Mesodermal cell (in vitro differentiated cells): ENCODE data around the gene NCOA3.

Experiments
- H3K27ac ChIP-seq: 2 replicates; pipeline ENCODE4 v1.7.0; 2013; ENCODE audit warnings: mild to moderate bottlenecking, low read depth, low read length, moderate library complexity; ENCODE audit not compliant: severe bottlenecking
- H3K36me3 ChIP-seq: 2 replicates; pipeline ENCODE4 v1.7.1; 2013; ENCODE audit warnings: mild to moderate bottlenecking, low read length, moderate library complexity; ENCODE audit not compliant: control insufficient read depth, insufficient read depth
- H3K4me1 ChIP-seq: one replicate; pipeline ENCODE4 v1.7.1; 2013; ENCODE audit warnings: mild to moderate bottlenecking, low read length; ENCODE audit not compliant: insufficient read depth, control insufficient read depth, poor library complexity, severe bottlenecking
- H3K4me3 ChIP-seq: 2 replicates; pipeline ENCODE4 v1.7.0; 2013; ENCODE audit warnings: low read length, control low read depth, mild to moderate bottlenecking; ENCODE audit not compliant: insufficient read depth, poor library complexity, severe bottlenecking; ENCODE audit errors: extremely low read depth
- H3K9me3 ChIP-seq: 2 replicates; pipeline ENCODE4 v1.7.1; 2013; ENCODE audit warnings: mild to moderate bottlenecking, low read length, moderate library complexity; ENCODE audit not compliant: control insufficient read depth
- WGBS, 2 experiments: methylation state at CpG; one replicate each; pipeline ENCODE4 v1.1.5; 2013; ENCODE audit warnings: missing lambda C conversion rate in 2 of 2; ENCODE audit not compliant: insufficient coverage in 2 of 2; 5-methylcytosine and 5-hydroxymethylcytosine counted together

The NCOA3 gene

GRCh38 chr20:47656318-47656717, 154.6 kb downstream of the NCOA3 start:
- Histone ChIP-seq H3K9me3 (no peaks in the 10 kb centered on the region), H3K36me3 (peaks cover 86% of the 10 kb centered on the region), H3K4me1 (no peaks in the 10 kb centered on the region), H3K4me3 (no peak overlapping the region), H3K27ac (no peak overlapping the region)
- WGBS, 2 experiments = no CpG with 5 or more reads among the region's 2 CpGs

DNA sequence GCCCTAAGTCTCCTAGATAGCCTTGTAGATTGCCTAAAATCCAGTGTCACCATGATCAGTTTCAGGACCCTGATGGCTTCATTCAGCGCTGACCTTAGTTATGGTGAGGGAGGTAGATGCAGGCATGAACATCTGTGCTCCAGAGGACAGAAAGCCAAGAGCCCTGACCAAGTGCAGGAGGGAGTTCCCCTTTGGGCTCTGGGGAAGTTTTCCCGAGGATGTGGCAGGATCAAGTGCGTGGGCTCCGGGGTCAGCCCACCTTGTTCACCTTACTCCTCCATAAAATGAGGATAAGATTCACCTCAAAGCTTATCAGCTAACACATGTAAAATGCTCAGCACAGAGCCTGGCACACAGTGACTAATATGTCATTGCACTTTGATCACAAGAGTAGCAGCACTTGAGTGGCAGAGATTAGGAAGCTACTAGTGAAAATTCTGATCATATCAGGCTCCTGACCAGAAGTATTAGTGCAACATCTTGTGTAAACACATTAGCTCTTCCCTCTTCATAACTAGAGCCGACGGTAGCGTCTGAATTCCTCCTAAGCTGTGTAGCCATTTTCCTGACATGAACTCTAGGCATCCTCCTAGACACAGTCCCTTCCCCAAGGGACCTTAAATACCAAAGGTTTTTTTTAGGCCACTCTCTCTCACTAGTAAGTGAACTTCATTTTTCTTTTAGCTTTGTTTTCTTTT, 158.4 kb downstream of the NCOA3 start:
- peaks cover 1% of the 10 kb centered on the region for H3K4me1 ChIP-seq
- H3K36me3 ChIP-seq = peaks cover 73% of the 10 kb centered on the region
- no peaks in the 10 kb centered on the region for H3K9me3 ChIP-seq
- WGBS, 2 experiments = 94 to 96% methylated on average over 6 to 7 of the region's 7 CpGs
- H3K4me3 ChIP-seq = no peak overlapping the region
- no peak overlapping the region for H3K27ac ChIP-seq

- Histone ChIP-seq H3K36me3 (peaks cover 68% of the 10 kb centered on the region), H3K27ac (no peak overlapping the region), H3K4me3 (no peak overlapping the region), H3K4me1 (peaks cover 6% of the 10 kb centered on the region), H3K9me3 (no peaks in the 10 kb centered on the region)
- WGBS, 2 experiments = 90 to 100% methylated on average over 2 of the region's 2 CpGs
Measured at GRCh38 chr20:47660602-47660905, 158.9 kb downstream of the NCOA3 start.

DNA sequence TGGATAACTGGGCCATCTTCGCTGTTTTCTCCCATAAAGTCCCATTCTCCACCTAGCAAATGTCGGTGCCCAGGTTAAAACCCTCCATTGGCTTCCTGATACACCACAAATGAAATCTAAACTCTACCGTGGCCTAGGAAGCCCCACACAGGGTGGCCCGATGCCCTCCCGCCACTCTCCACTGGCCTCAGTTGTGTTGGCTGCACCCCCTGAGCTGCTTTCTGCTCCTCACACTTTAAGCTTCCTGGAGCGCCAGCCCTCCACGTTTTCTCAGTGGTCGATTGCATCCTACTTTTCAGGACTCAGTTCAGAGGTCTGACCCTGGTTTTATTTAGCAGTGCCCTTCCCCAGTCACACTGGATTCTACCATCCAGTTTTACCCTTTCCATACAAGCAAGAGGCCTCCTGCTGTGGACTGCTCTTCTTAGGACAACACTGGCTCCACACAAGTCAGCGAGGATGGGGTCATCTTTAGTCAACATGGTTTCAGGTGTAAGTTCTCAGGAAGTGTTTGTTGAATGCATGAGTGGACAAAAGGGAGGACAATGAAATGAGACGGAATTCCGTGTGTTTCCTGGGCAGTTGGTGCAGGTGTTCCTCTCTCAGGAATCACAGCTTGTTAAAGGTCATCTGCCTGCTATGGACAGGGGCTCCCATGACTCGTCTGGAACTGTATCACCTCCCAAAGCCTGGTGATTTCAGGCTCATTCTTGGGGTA, 159.5 kb downstream of the NCOA3 start:
- WGBS, 2 experiments = 90 to 96% methylated on average over 11 to 12 of the region's 12 CpGs
- H3K36me3 ChIP-seq = peaks cover 68% of the 10 kb centered on the region
- no peaks in the 10 kb centered on the region for H3K9me3 ChIP-seq
- no peak overlapping the region for H3K27ac ChIP-seq
- no peak overlapping the region for H3K4me3 ChIP-seq
- H3K4me1 ChIP-seq = peaks cover 9% of the 10 kb centered on the region

DNA sequence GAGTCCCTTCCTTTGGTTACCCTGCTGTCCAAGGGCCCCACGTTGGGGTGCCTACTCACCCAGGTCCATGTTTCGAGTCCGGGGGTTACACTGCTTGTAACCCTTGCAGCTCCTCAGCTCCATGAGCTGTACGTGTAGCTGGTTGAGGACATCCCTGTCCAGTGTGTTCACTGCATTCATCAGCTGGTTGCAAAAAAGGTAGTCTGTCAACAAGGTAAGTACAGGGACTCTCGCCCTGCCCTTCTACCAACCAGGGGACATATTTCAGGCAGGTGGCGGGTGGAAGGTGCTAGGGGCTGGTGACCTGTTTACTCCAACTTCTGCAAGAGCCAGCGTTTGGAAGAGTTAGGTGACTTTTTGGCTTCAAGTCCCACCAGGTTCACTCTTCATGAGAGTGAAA, 160.0 kb downstream of the NCOA3 start:
- peaks cover 67% of the 10 kb centered on the region for H3K36me3 ChIP-seq
- H3K4me3 ChIP-seq = no peak overlapping the region
- peaks cover 9% of the 10 kb centered on the region for H3K4me1 ChIP-seq
- H3K27ac ChIP-seq = no peak overlapping the region
- H3K9me3 ChIP-seq = no peaks in the 10 kb centered on the region
- WGBS, 2 experiments = 98 to 100% methylated on average over 7 of the region's 7 CpGs

DNA sequence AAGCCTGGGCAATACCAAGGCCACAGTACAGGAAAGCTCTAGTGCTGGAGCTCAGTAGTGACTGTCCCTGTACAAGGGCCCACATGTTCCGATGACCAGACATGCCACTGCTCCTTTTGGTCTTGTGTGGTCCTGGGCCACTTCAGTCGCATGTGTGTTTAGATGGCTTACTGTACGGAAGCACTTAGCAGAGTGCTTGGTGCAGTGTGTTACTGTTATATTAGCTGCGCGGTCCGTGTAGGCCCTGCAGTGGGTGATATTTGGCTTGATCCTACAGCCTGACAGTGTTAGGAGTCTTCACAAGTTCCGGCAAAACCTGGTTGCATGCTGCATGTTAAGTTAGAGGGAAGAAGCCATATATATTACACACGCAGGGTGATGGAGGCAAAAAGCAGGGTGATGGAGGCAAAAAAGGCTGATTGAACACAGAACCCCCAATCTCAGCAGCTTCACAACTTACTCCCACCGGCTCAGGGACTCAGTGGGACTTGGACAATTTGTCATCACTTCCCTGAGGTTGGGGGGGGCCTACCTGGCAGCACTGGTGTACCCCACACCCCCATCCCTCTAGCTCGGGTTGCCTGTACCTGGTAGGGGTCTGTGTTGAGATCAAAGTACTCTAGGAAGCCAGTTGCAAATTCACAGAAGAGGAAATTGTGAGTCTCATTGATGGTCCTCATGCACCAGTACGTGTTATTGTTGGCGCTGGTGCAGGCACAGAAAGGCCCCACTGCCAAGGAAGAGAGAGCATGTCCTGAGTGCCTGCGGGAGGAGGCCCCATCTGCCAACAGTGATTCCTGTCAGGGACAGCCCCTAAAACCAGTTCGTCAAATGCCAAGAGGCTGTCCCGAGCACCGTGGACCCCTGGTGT, 161.0 kb downstream of the NCOA3 start:
- H3K36me3 ChIP-seq = peaks cover 72% of the 10 kb centered on the region
- H3K4me1 ChIP-seq = peaks cover 9% of the 10 kb centered on the region
- whole genome bisulfite sequencing, 2 experiments = 98 to 99% methylated on average over 11 to 13 of the region's 16 CpGs
- no peak overlapping the region for H3K4me3 ChIP-seq
- H3K27ac ChIP-seq = no peak overlapping the region
- no peaks in the 10 kb centered on the region for H3K9me3 ChIP-seq

- Histone ChIP-seq H3K4me3 (no peak overlapping the region), H3K27ac (no peak overlapping the region), H3K4me1 (peaks cover 9% of the 10 kb centered on the region), H3K36me3 (peaks cover 66% of the 10 kb centered on the region), H3K9me3 (no peaks in the 10 kb centered on the region)
- WGBS, 2 experiments = 78 to 79% methylated on average over 16 of the region's 20 CpGs
Measured at GRCh38 chr20:47663354-47664067, 161.8 kb downstream of the NCOA3 start.

- no peaks in the 10 kb centered on the region for H3K9me3 ChIP-seq
- H3K36me3 ChIP-seq = peaks cover 66% of the 10 kb centered on the region
- no peak overlapping the region for H3K27ac ChIP-seq
Measured at GRCh38 chr20:47664068-47664437, 162.4 kb downstream of the NCOA3 start.

GRCh38 chr20:47664744-47665143, 163.1 kb downstream of the NCOA3 start:
- 89 to 94% methylated on average over 11 to 12 of the region's 12 CpGs for WGBS, 2 experiments
- Histone ChIP-seq H3K27ac (no peak overlapping the region), H3K4me3 (no peak overlapping the region), H3K9me3 (no peaks in the 10 kb centered on the region), H3K4me1 (peaks cover 9% of the 10 kb centered on the region), H3K36me3 (peaks cover 60% of the 10 kb centered on the region)

More at GRCh38 chr20:47664068-47664437, 162.4 kb downstream of the NCOA3 start:
- H3K4me1 ChIP-seq = peaks cover 9% of the 10 kb centered on the region
- WGBS, 2 experiments = 100% methylated on average over 1 of the region's 2 CpGs
- H3K4me3 ChIP-seq = no peak overlapping the region

DNA sequence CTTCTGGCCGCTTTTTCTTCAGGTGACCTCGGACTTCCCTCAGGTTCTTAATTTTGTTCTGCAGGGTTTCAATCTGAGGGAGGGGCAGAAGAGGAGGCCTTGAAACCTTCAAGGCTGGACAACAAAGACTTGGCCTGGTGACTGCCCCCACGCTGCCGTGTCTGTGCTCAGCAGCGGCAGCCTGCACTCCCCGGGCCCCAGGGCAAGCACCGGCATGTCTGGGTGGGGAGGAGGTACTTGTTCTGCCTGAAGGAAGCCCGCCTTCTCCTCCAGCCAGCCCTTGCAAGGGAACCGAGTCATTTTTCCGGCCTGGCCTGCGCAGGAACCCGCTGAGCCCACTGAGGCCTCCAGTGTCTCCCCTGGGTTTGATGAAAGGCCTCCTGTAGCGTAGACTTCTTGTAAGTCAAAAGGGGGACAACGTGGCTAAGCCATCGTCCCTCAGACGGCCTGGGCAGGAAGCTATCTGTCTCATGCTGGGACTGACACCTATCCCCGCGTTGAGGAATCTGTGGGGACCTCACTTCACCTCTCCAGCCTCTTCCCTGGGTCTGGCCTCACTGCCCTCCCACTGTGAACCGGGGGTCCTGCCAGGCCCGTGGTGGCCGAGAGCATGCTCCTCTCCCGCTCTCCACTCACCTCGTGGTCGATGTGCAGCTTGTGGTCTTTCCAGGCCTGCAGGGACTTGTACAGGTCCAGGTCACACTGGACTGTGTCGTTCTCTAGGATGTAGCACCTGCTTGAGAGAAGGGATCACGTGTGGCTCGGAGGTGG, 163.7 kb downstream of the NCOA3 start:
- Histone ChIP-seq H3K36me3 (peaks cover 53% of the 10 kb centered on the region), H3K4me1 (peaks cover 9% of the 10 kb centered on the region), H3K9me3 (no peaks in the 10 kb centered on the region), H3K27ac (no peak overlapping the region), H3K4me3 (no peak overlapping the region)
- WGBS, 2 experiments = 81 to 85% methylated on average over 22 to 27 of the region's 27 CpGs
